ENCODE measurements around the gene APOL4. TPM values are rescaled to one million over a fixed set of nuclear protein-coding genes. Genes with fewer than 3 reads are reported as not detected.
A peak's percentile ranks its signal among the peaks of the same experiment; 100 is the strongest.
"Not testable (repeated sequence)": the region's sequence is repeated elsewhere in the genome, so short reads cannot be mapped to it uniquely, and the experiment has no call there.

The APOL4 gene
- polyA plus RNA-seq (2013, experiment 1 of 2) = 0.01 TPM
- polyA plus RNA-seq (2013, experiment 2 of 2) = 0.01 TPM

DNA sequence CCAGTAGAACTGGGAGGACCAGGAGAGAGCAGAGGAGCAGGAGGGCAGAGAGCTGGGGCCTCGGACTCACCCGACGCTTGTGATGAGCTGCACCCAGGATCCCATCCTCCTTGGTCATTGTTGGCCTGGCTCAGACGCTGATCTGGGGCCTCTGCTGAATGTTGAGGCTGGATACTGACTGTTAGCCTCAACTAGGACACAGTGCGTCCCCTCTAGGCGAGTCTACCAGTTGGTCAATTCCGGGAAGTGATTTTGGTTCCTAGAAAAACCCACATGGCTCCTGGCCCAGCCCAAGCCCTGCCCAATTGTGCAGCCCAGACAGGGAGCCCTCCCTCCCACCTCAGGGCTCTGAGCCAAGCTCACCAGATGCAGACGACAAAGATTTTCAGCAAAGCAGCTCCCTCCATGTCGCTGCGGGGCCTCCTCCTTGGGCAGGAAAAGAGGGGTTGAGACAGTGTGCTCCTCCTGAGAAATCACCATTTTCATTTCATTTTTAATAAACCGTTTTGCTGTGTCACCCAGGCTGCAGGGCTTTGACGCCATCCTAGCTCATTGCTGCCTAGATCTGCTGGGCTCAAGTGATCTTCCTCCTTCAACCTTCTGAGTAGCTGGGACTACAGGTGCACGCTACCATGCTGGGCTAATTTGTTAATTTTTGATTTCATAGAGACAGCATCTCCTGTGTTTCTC lies at the start of gene APOL4:
Gene APOL4, minus strand, starts transcription at position 180 of the 690 bp plus-strand sequence. Its CDS starts 75 bp downstream, at position 105.
- no peak for DNase-seq
- H3K18ac ChIP-seq (ENCODE audit: low read length) = no peak within 1 kb of the TSS
- H3K56ac ChIP-seq (ENCODE audit: low read length) = peak within 1 kb of the TSS; percentile 15
- H2AK5ac ChIP-seq (ENCODE audit: low read length) = no peak within 1 kb of the TSS
- H3K27ac ChIP-seq (ENCODE audit: low read depth, low read length) = no peak within 1 kb of the TSS
- WGBS (ENCODE audit: extremely low coverage, insufficient coverage, low lambda C conversion rate) = no CpG with 5 or more reads among the region's 13 CpGs
- H3K4ac ChIP-seq (ENCODE audit: low read depth, low read length) = no peak within 1 kb of the TSS
- no peak within 1 kb of the TSS for H3K9ac ChIP-seq (ENCODE audit: low read length)
- no peak within 1 kb of the TSS for H3K4me2 ChIP-seq (ENCODE audit: low read length)
- H4K5ac ChIP-seq (ENCODE audit: low read length) = no peak within 1 kb of the TSS
- H3K79me2 ChIP-seq (ENCODE audit: control insufficient read depth, insufficient read depth, low read length) = no peaks in the 10 kb centered on the region
- H2BK15ac ChIP-seq (replicated peaks; ENCODE audit: low read depth) = no peak within 1 kb of the TSS
- no peaks in the 10 kb centered on the region for H3K79me1 ChIP-seq (ENCODE audit: low read length)
- H2BK5ac ChIP-seq (ENCODE audit: low read length) = no peak within 1 kb of the TSS
- no peak within 1 kb of the TSS for H2BK120ac ChIP-seq (ENCODE audit: low read depth, low read length)
- H3K27me3 ChIP-seq (ENCODE audit: insufficient read depth, low read length, poor library complexity) = no peaks in the 10 kb centered on the region
- H3K23ac ChIP-seq (ENCODE audit: low read length) = no peak within 1 kb of the TSS
- H3K4me3 ChIP-seq (ENCODE audit: low read length) = no peak within 1 kb of the TSS
- H4K8ac ChIP-seq (ENCODE audit: low read depth, low read length) = no peak within 1 kb of the TSS
- H3K36me3 ChIP-seq (ENCODE audit: control insufficient read depth, insufficient read depth, low read length) = no peaks in the 10 kb centered on the region
- H3K4me1 ChIP-seq (ENCODE audit: control insufficient read depth, low read depth, low read length) = peaks cover 4% of the 10 kb centered on the region

DNA sequence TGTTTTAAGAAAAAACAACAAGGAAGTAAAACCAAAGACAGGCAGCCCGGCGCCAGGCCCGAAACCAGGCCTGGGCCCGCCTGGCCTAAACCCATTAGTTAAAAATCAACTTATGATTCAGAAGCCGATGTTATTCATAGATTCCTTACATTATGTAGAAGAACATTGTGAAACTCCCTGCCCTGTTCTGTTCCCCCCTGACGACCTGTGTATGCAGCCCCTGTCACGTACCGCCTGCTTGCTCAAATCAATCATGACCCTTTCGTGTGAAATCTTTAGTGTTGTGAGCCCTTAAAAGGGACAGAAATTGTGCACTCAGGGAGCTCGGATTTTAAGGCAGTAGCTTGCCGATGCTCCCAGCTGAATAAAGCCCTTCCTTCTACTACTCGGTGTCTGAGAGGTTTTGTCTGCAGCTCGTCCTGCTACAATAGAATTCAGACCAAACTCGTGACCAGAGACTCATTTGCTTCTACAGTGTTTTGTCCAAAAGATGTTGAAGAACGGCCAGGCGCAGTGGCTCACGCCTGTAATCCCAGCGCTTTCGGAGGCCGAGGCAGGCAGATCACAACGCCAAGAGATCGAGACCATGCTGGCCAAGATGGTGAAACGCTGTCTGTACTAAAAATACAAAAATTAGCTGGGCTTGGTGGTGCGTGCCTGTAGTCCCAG lies 48.8 kb upstream of the APOL4 start:
- H3K4me2 ChIP-seq (ENCODE audit: low read length); H3K79me2 ChIP-seq (ENCODE audit: control insufficient read depth, insufficient read depth, low read length); H2BK5ac ChIP-seq (ENCODE audit: low read length); H3K4ac ChIP-seq (ENCODE audit: low read depth, low read length); H3K9ac ChIP-seq (ENCODE audit: low read length); H2BK120ac ChIP-seq (ENCODE audit: low read depth, low read length); H3K23ac ChIP-seq (ENCODE audit: low read length); H2BK15ac ChIP-seq (replicated peaks; ENCODE audit: low read depth); H2AK5ac ChIP-seq (ENCODE audit: low read length); DNase-seq; H4K5ac ChIP-seq (ENCODE audit: low read length); H3K4me3 ChIP-seq (ENCODE audit: low read length); H3K36me3 ChIP-seq (ENCODE audit: control insufficient read depth, insufficient read depth, low read length); H3K79me1 ChIP-seq (ENCODE audit: low read length); H3K18ac ChIP-seq (ENCODE audit: low read length); H3K27me3 ChIP-seq (ENCODE audit: insufficient read depth, low read length, poor library complexity); H4K8ac ChIP-seq (ENCODE audit: low read depth, low read length); H3K27ac ChIP-seq (ENCODE audit: low read depth, low read length); H3K56ac ChIP-seq (ENCODE audit: low read length); H3K4me1 ChIP-seq (ENCODE audit: control insufficient read depth, low read depth, low read length): not testable (repeated sequence)
- WGBS (ENCODE audit: extremely low coverage, insufficient coverage, low lambda C conversion rate) = no CpG with 5 or more reads among the region's 24 CpGs

- H3K27me3 ChIP-seq (ENCODE audit: insufficient read depth, low read length, poor library complexity) = no peaks in the 10 kb centered on the region
- DNase-seq = peak; percentile 25
- H3K79me2 ChIP-seq (ENCODE audit: control insufficient read depth, insufficient read depth, low read length) = no peaks in the 10 kb centered on the region
- no peak overlapping the region for H3K23ac ChIP-seq (ENCODE audit: low read length)
- WGBS (ENCODE audit: extremely low coverage, insufficient coverage, low lambda C conversion rate) = no CpG with 5 or more reads among the region's 2 CpGs
- H3K27ac ChIP-seq (ENCODE audit: low read depth, low read length) = no peak overlapping the region
- no peak overlapping the region for H3K18ac ChIP-seq (ENCODE audit: low read length)
- H4K8ac ChIP-seq (ENCODE audit: low read depth, low read length) = no peak overlapping the region
- no peak overlapping the region for H4K5ac ChIP-seq (ENCODE audit: low read length)
- H3K36me3 ChIP-seq (ENCODE audit: control insufficient read depth, insufficient read depth, low read length) = no peaks in the 10 kb centered on the region
- no peak overlapping the region for H3K4ac ChIP-seq (ENCODE audit: low read depth, low read length)
- H3K79me1 ChIP-seq (ENCODE audit: low read length) = no peaks in the 10 kb centered on the region
- no peaks in the 10 kb centered on the region for H3K4me1 ChIP-seq (ENCODE audit: control insufficient read depth, low read depth, low read length)
- no peak overlapping the region for H2AK5ac ChIP-seq (ENCODE audit: low read length)
- no peak overlapping the region for H2BK120ac ChIP-seq (ENCODE audit: low read depth, low read length)
- H2BK15ac ChIP-seq (replicated peaks; ENCODE audit: low read depth) = no peak overlapping the region
- H3K56ac ChIP-seq (ENCODE audit: low read length) = no peak overlapping the region
- no peak overlapping the region for H3K4me3 ChIP-seq (ENCODE audit: low read length)
- H3K9ac ChIP-seq (ENCODE audit: low read length) = no peak overlapping the region
- H3K4me2 ChIP-seq (ENCODE audit: low read length) = no peak overlapping the region
- no peak overlapping the region for H2BK5ac ChIP-seq (ENCODE audit: low read length)
Observed at GRCh38 chr22:36249160-36249559, 47.6 kb upstream of the APOL4 start.

DNA sequence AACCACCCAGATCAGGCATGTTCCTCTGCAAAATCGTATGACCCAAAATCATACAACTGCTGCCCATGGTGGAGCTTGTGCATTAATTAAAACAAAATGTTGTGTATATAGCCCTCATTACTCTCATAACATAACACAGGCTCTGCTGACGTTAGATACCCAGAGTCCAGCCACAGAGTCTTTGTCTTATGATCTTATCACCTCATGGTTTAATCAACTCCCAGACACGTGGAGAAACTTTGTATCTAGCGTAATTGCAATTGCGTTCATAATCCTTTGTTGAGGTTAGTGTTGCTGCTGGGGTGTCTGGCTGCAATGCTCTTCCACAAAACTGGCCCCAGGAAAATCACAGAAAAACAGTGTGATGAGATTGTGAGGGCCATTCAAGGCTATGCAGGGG lies 46.3 kb upstream of the APOL4 start:
- H3K79me1 ChIP-seq (ENCODE audit: low read length) = no peaks in the 10 kb centered on the region
- no peak for DNase-seq
- no peak overlapping the region for H2BK120ac ChIP-seq (ENCODE audit: low read depth, low read length)
- no CpG with 5 or more reads among the region's 5 CpGs for WGBS (ENCODE audit: extremely low coverage, insufficient coverage, low lambda C conversion rate)
- H4K8ac ChIP-seq (ENCODE audit: low read depth, low read length) = no peak overlapping the region
- H2BK15ac ChIP-seq (replicated peaks; ENCODE audit: low read depth) = no peak overlapping the region
- H3K4me2 ChIP-seq (ENCODE audit: low read length) = no peak overlapping the region
- H3K56ac ChIP-seq (ENCODE audit: low read length) = no peak overlapping the region
- no peaks in the 10 kb centered on the region for H3K79me2 ChIP-seq (ENCODE audit: control insufficient read depth, insufficient read depth, low read length)
- no peak overlapping the region for H2BK5ac ChIP-seq (ENCODE audit: low read length)
- H3K4ac ChIP-seq (ENCODE audit: low read depth, low read length) = no peak overlapping the region
- H2AK5ac ChIP-seq (ENCODE audit: low read length) = no peak overlapping the region
- H3K27me3 ChIP-seq (ENCODE audit: insufficient read depth, low read length, poor library complexity) = no peaks in the 10 kb centered on the region
- H3K9ac ChIP-seq (ENCODE audit: low read length) = no peak overlapping the region
- no peaks in the 10 kb centered on the region for H3K4me1 ChIP-seq (ENCODE audit: control insufficient read depth, low read depth, low read length)
- H3K18ac ChIP-seq (ENCODE audit: low read length) = no peak overlapping the region
- no peak overlapping the region for H4K5ac ChIP-seq (ENCODE audit: low read length)
- H3K4me3 ChIP-seq (ENCODE audit: low read length) = no peak overlapping the region
- no peak overlapping the region for H3K23ac ChIP-seq (ENCODE audit: low read length)
- no peak overlapping the region for H3K27ac ChIP-seq (ENCODE audit: low read depth, low read length)
- no peaks in the 10 kb centered on the region for H3K36me3 ChIP-seq (ENCODE audit: control insufficient read depth, insufficient read depth, low read length)

DNA sequence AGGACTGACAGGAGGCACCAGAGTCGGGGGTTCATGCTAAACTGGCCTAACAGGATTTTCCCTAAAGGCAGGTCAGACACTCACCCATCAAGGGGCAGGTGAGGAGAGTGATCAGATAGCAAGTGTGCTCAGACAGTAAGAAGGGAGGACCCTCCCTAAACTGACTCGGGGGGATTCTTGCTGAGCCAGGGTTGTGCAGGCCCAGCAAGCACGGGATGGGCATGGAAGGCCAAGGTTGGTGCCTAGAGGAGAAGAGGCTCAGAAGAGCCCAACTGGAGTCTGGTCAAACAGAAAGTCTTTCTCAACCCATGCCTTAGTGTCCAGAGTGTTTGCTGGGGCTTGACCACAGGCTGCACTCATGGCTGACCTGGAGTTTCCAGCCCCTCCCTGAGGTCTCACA lies 45.1 kb upstream of the APOL4 start:
- Histone ChIP-seq H3K27me3 (ENCODE audit: insufficient read depth, low read length, poor library complexity) (no peaks in the 10 kb centered on the region), H3K9ac (ENCODE audit: low read length) (no peak overlapping the region), H2BK5ac (ENCODE audit: low read length) (no peak overlapping the region), H3K23ac (ENCODE audit: low read length) (no peak overlapping the region), H3K27ac (ENCODE audit: low read depth, low read length) (no peak overlapping the region), H3K4me3 (ENCODE audit: low read length) (no peak overlapping the region), H3K4ac (ENCODE audit: low read depth, low read length) (no peak overlapping the region), H3K36me3 (ENCODE audit: control insufficient read depth, insufficient read depth, low read length) (no peaks in the 10 kb centered on the region), H3K18ac (ENCODE audit: low read length) (no peak overlapping the region), H2BK15ac (replicated peaks; ENCODE audit: low read depth) (no peak overlapping the region), H2AK5ac (ENCODE audit: low read length) (no peak overlapping the region), H3K4me1 (ENCODE audit: control insufficient read depth, low read depth, low read length) (no peaks in the 10 kb centered on the region), H4K5ac (ENCODE audit: low read length) (no peak overlapping the region), H2BK120ac (ENCODE audit: low read depth, low read length) (no peak overlapping the region), H3K4me2 (ENCODE audit: low read length) (no peak overlapping the region), H4K8ac (ENCODE audit: low read depth, low read length) (no peak overlapping the region), H3K79me1 (ENCODE audit: low read length) (no peaks in the 10 kb centered on the region), H3K79me2 (ENCODE audit: control insufficient read depth, insufficient read depth, low read length) (no peaks in the 10 kb centered on the region), H3K56ac (ENCODE audit: low read length) (no peak overlapping the region)
- WGBS (ENCODE audit: extremely low coverage, insufficient coverage, low lambda C conversion rate) = no CpG with 5 or more reads among the region's 3 CpGs
- DNase-seq = no peak

Measured in mesendoderm (in vitro differentiated cells).